Measurements from ENCODE around the gene NR1D1. TPM values are rescaled to one million over a fixed set of nuclear protein-coding genes. Genes with fewer than 3 reads are reported as not detected.

NR1D1 gene
- total and polyA plus RNA-seq, 2 of the 13 experiments (the other 11 are each of a cell fraction or from before 2014, with no cell fraction given), result 2.1 to 2.7 TPM

GRCh38 chr17:40098846-40099618 lies 1.4 kb downstream of the NR1D1 start (continued):
- no peak for TF ChIP-seq ZUFSP (CRISPR knock-in tag; IDR thresholded peaks at IDR 0.05; ENCODE audit: borderline replicate concordance)
- TF ChIP-seq CENPBD1 (CRISPR knock-in tag; IDR thresholded peaks at IDR 0.05; ENCODE audit: borderline replicate concordance, low read depth), result peak; percentile 21; the same call in 1 of the 2 replicates
- no peak for TF ChIP-seq ASH2L (IDR thresholded peaks at IDR 0.05; ENCODE audit: insufficient read length, low read depth, low read length)
- TF ChIP-seq POLR2G (IDR thresholded peaks at IDR 0.05; ENCODE audit: low read depth, low read length), result peak; percentile 63; the same call in 1 of the 2 replicates
- peak; percentile 95 for TF ChIP-seq ZNF329 (CRISPR knock-in tag; IDR thresholded peaks at IDR 0.05; ENCODE audit: low read depth)
- peak; percentile 93; the same call in 1 of the 2 replicates for TF ChIP-seq ZBTB49 (CRISPR knock-in tag; IDR thresholded peaks at IDR 0.05; ENCODE audit: borderline replicate concordance)
- peak; percentile 72; the same call in 1 of the 2 replicates for TF ChIP-seq KDM6A (CRISPR knock-in tag; IDR thresholded peaks at IDR 0.05; ENCODE audit: low read depth)
- TF ChIP-seq SAP130 (CRISPR knock-in tag; IDR thresholded peaks at IDR 0.05; ENCODE audit: low read depth), result peak; percentile 100
- peak; percentile 71 to 82 for TF ChIP-seq POLR2A (IDR thresholded peaks at IDR 0.05; ENCODE audit: insufficient read depth in 1 of 2, low read depth in 2 of 2, low read length in 2 of 2)
- peak; percentile 100 for TF ChIP-seq ZGPAT (CRISPR knock-in tag; IDR thresholded peaks at IDR 0.05)
- TF ChIP-seq KLF15 (CRISPR knock-in tag; IDR thresholded peaks at IDR 0.05; ENCODE audit: borderline replicate concordance), result no peak; the same call in 1 of the 2 replicates
- peak; percentile 51 for TF ChIP-seq SKI (IDR thresholded peaks at IDR 0.05; ENCODE audit: partially characterized antibody)
- no peak for TF ChIP-seq CENPX (CRISPR knock-in tag; IDR thresholded peaks at IDR 0.05)
- peak; percentile 96 for TF ChIP-seq RBM22 (optimal IDR thresholded peaks at IDR 0.05; ENCODE audit: low read length)
- TF ChIP-seq PHF20 (CRISPR knock-in tag; IDR thresholded peaks at IDR 0.05), result peak; percentile 64; the same call in 1 of the 2 replicates
- TF ChIP-seq ZSCAN20 (CRISPR knock-in tag; IDR thresholded peaks at IDR 0.05; ENCODE audit: borderline replicate concordance), result peak; percentile 38; the same call in 1 of the 2 replicates
- 0 out of 2 replicates have a peak, but pooled peaks have one; percentile 13 for TF ChIP-seq CTCF (CRISPR knock-in tag; IDR thresholded peaks at IDR 0.05)
- peak; percentile 60; the same call in 1 of the 2 replicates for TF ChIP-seq ZBTB21 (CRISPR knock-in tag; IDR thresholded peaks at IDR 0.05)
- TF ChIP-seq NCOA5 (CRISPR knock-in tag; IDR thresholded peaks at IDR 0.05), result no peak
- peak; percentile 94 for TF ChIP-seq DNMT3B (CRISPR knock-in tag; conservative IDR thresholded peaks at IDR 0.05)
- TF ChIP-seq KDM2A (CRISPR knock-in tag; IDR thresholded peaks at IDR 0.05; ENCODE audit: borderline replicate concordance, low read depth), result peak; percentile 95
